Right cardiac atrium (tissue), 5 donors: ENCODE results near the gene CYTH2. TPM values are rescaled to one million over a fixed set of nuclear protein-coding genes. Genes with fewer than 3 reads are reported as not detected.
A peak's percentile ranks its signal among the peaks of the same experiment; 100 is the strongest.

ENCODE experiments used
- ATAC-seq, 2 donors: fragments of 200-7000 bp; cut with Tn5 transposase; one replicate each; pipeline versions ENCODE4 v1.8.0 to v1.9.1; 2020; ENCODE audit warnings: moderate library complexity in 2 of 2, mild to moderate bottlenecking in 1 of 2
- DNase-seq, 3 donors: peaks; one replicate each; pipeline ENCODE4 v3.0.0-alpha.2; 2020
- H3K27ac ChIP-seq: one replicate; pipeline ENCODE4 v1.5.1; 2013; ENCODE audit warnings: mild to moderate bottlenecking, low read length, control low read depth, moderate library complexity
- H3K27me3 ChIP-seq: one replicate; pipeline ENCODE4 v1.6.1; 2013; ENCODE audit not compliant: control insufficient read depth, insufficient read depth
- H3K4me1 ChIP-seq: one replicate; pipeline ENCODE4 v1.6.1; 2013; ENCODE audit warnings: low read length; ENCODE audit not compliant: control insufficient read depth, insufficient read depth
- H3K4me3 ChIP-seq: one replicate; pipeline ENCODE4 v1.5.1; 2013; ENCODE audit warnings: low read length, control low read depth
- H3K9me3 ChIP-seq: one replicate; pipeline ENCODE4 v1.6.1; 2013; ENCODE audit warnings: low read length; ENCODE audit not compliant: control insufficient read depth
- WGBS: extraction: QIAGEN DNeasy Blood & Tissue Kit; methylation state at CpG from one replicate; pipeline ENCODE4 v1.1.7; 2013; 5-methylcytosine and 5-hydroxymethylcytosine counted together
- intact Hi-C, 4 donors: fragments of 100-400 bp; cut with DNase I; formaldehyde crosslinking; loops; one replicate each; pipeline versions ENCODE4 v1.11.0 to v1.14.0; 2022 to 2023
- polyA plus RNA-seq: library from polyadenylated mRNA; stranded (reverse); fragments of 200-250 nt; gene quantifications from one replicate; pipeline ENCODE4 v1.2.3, GENCODE V29; 2013
- total RNA-seq, 4 donors: library from RNA; stranded (reverse); fragmentation: NEBNext Ultra II Directional; extraction: Animal tissue kit (Norgen Biotek cat#: 25700); gene quantifications; one replicate each; pipeline ENCODE4 v1.2.1, GENCODE V29; 2021
- donor health status: healthy with polysubstance abuse.
- donor health status: DM: no; HTN: yes; CAD: no.
- donor health status: DM: no; HTN: no; CAD: no.
- donor health status: DM: no; HTN: yes; CAD: no; lungs with severe emphysema.
- donor health status: DM: yes; HTN: yes; CAD: no.

CYTH2 gene
- total and polyA plus RNA-seq, 5 donors: 26.0 to 35.0 (median 28.5) TPM

DNA sequence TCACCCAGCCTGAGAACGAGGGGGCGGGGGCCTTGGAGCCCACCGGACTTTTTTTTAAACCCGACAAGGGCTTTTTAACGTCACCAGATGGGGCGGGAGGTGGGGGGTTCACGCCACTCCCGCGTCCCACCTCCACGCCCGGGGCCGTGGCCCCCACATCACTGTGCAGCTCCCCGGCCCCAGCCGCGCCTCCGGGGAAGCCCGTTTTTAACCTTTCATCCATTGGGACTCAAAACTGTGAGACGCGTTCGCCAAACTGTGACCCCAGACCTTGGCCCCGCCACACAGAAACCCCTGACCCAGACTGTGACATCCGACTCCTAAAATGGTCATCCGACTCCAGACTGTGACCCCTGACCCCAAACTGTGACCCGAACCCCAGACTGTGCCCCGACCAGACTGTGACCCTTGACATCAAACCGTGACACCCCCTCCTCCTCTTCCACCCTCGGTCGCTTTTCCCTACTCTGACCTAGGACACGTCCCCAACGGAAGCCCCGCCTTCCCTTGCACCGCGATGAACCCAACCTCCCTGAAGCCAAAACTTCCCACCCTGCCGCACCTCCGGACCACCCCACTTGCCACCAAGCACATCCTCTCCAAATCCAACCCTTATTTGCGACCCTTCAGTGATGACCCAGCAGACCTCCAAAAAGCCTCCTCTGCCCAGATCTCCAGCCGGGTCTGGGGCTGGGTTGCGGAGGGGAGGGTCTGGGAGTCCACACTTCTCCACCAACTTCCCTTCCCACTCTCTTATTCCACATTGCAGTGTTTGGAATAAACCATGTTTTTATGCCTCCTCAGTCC is 24.8 kb upstream of the CYTH2 start:
- DNase-seq: peak in 2 of 3 donors; percentile 63 to 70
- intact Hi-C loops: no loop called here
- no peak overlapping the region for H3K27ac ChIP-seq

DNA sequence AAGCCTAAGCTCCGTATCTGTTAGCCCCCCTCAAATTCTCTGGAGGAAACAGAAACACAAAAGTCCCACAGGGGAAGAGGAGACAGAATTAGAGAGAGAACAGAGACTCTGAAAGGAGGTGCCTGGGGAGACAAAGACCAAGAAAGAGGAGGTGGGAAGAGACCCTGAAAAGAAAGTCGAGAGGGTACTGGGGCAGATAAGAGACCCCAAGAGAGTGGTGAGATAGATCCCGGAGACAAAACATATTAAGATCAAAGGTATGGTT is 24.3 kb upstream of the CYTH2 start:
- 20% methylated on average over 3 of the region's 3 CpGs for WGBS
- Histone ChIP-seq H3K9me3 (no peaks in the 10 kb centered on the region), H3K27ac (no peak overlapping the region), H3K4me3 (peak overlapping the region; percentile 91), H3K4me1 (no peaks in the 10 kb centered on the region), H3K27me3 (no peaks in the 10 kb centered on the region)
- intact Hi-C loops: no loop called here
- no peak for DNase-seq
- ATAC-seq: no peak

More for the DNA sequence above, 24.8 kb upstream of the CYTH2 start:
- WGBS: 21% methylated on average over 38 of the region's 38 CpGs
- H3K27me3 ChIP-seq: no peaks in the 10 kb centered on the region
- ATAC-seq: no peak
- no peaks in the 10 kb centered on the region for H3K4me1 ChIP-seq
- peak overlapping the region; percentile 91 for H3K4me3 ChIP-seq
- H3K9me3 ChIP-seq: no peaks in the 10 kb centered on the region

DNA sequence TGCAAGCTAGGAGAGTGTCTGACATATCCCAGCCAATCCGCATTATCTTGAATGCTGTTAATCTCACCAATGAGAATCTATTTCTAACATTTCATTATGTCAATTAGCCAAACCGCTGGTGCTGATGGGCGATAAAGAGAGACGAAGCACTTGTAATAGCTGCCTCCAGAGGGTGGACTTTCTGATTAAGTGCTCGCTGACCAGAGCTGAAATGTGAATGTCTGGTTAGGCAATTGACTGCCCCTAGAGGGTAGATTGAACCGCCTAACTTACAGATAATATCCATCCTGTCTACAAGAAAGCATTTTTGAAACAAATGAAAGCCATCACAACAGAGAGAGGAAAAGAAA is 23.9 kb upstream of the CYTH2 start:
- WGBS: 3% methylated on average over 6 of the region's 6 CpGs
- peak overlapping the region; percentile 91 for H3K4me3 ChIP-seq
- intact Hi-C loops: no loop called here
- no peaks in the 10 kb centered on the region for H3K9me3 ChIP-seq
- no peaks in the 10 kb centered on the region for H3K4me1 ChIP-seq
- H3K27me3 ChIP-seq: no peaks in the 10 kb centered on the region
- DNase-seq (peak in 1 of 3 donors; percentile 62), ATAC-seq (peak; percentile 77 to 80)
- peak overlapping the region; percentile 99 for H3K27ac ChIP-seq

DNA sequence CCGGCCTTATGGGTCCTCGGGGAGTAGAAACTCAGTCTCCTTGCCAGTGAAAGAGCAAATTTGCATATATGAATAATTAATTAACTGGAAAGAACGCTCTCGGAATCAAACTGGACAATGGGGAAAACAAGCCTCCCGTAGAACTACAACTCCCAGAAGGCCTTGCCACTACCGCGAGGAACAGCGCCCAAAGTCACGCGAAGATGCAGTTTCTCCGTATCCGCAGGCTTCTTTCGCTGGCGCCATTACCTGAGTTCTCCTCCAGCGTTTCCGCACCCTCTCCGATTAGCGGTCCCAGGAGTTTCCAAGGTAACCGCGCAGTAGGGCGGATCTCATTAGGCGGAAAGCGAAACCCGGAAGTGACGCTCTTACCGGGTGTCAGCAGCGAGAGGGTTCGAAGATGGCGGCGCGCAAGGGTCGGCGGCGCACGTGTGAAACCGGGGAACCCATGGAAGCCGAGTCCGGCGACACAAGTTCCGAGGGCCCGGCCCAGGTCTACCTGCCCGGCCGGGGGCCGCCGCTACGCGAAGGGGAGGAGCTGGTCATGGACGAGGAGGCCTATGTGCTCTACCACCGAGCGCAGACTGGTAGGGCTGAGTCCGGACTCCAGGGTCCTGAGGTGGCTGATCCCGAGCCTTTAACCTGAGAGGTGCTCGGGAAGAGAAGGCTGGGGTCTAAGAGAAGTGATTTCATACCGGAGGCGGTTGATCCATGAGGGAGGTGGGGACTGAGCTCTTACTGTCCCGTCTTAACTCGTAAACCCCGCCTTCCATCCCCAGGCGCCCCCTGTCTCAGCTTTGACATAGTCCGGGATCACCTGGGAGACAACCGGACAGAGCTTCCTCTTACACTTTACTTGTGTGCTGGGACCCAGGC is 23.3 kb upstream of the CYTH2 start, which contains the start of gene GRWD1:
Gene GRWD1, plus strand, starts transcription at position 378 of the 876 bp plus-strand sequence. Its CDS starts 23 bp downstream, at position 401.
- H3K27ac ChIP-seq: peak within 1 kb of the TSS; percentile 99
- intact Hi-C loops: no loop called here
- H3K27me3 ChIP-seq: no peaks in the 10 kb centered on the region
- no peaks in the 10 kb centered on the region for H3K4me1 ChIP-seq
- peak within 1 kb of the TSS; percentile 91 for H3K4me3 ChIP-seq
- H3K9me3 ChIP-seq: no peaks in the 10 kb centered on the region
- under 1% methylated on average over 61 of the region's 61 CpGs for WGBS
- peak; percentile 93 to 95 (median 93) for DNase-seq
- peak; percentile 91 to 94 for ATAC-seq

GRCh38 chr19:48446579-48446978 is 22.6 kb upstream of the CYTH2 start:
- intact Hi-C loops: no loop called here
- DNase-seq (peak in 1 of 3 donors; percentile 36), ATAC-seq (no peak)
- H3K27me3 ChIP-seq: no peaks in the 10 kb centered on the region
- H3K27ac ChIP-seq: no peak overlapping the region
- no peaks in the 10 kb centered on the region for H3K9me3 ChIP-seq
- peak overlapping the region; percentile 91 for H3K4me3 ChIP-seq
- 85% methylated on average over 7 of the region's 7 CpGs for WGBS
- H3K4me1 ChIP-seq: no peaks in the 10 kb centered on the region

DNA sequence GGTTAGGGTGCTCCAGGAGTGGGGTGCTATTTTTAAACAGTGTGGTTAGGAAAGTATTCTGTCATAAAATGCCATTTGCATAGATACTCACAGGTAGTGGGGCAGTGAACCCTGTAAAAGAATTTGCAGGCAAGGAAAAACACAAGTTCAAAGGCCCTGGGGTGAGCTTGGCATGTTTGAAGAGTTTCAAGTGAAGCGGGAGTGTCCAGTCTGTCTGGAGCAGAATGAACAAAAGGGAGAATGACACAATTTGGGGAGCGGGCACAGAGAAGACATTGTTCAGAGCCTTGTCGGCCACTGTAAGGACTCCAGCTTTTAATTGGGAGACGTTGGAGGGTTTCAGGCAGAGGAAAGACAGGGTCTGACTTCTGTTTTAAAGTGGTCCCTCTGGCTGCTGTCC is 20.6 kb upstream of the CYTH2 start:
- H3K27me3 ChIP-seq: no peaks in the 10 kb centered on the region
- H3K4me3 ChIP-seq: no peak overlapping the region
- no peak overlapping the region for H3K27ac ChIP-seq
- no peaks in the 10 kb centered on the region for H3K4me1 ChIP-seq
- no peak for DNase-seq
- no peaks in the 10 kb centered on the region for H3K9me3 ChIP-seq
- no peak for ATAC-seq
- intact Hi-C loops: no loop called here
- WGBS: 92% methylated on average over 4 of the region's 4 CpGs

DNA sequence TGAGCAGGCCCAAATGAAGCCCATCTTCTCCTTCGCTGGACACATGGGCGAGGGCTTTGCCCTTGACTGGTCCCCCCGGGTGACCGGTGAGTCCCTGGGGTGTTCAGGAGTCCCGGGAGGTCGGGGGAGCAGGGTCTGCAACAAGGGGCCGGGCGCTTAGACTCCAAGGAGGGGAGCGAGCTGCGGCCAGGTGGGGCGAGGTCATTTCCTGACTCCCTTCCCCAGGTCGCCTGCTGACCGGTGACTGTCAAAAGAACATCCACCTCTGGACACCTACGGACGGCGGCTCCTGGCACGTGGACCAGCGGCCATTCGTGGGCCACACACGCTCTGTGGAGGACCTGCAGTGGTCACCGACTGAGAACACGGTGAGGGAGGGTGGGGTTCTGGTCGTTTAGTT is 18.7 kb upstream of the CYTH2 start:
- Histone ChIP-seq H3K4me3 (no peak overlapping the region), H3K27me3 (no peaks in the 10 kb centered on the region), H3K9me3 (no peaks in the 10 kb centered on the region), H3K27ac (no peak overlapping the region), H3K4me1 (no peaks in the 10 kb centered on the region)
- intact Hi-C loops: no loop called here
- ATAC-seq (no peak), DNase-seq (peak in 1 of 3 donors; percentile 38)
- 93% methylated on average over 23 of the region's 23 CpGs for whole genome bisulfite sequencing

DNA sequence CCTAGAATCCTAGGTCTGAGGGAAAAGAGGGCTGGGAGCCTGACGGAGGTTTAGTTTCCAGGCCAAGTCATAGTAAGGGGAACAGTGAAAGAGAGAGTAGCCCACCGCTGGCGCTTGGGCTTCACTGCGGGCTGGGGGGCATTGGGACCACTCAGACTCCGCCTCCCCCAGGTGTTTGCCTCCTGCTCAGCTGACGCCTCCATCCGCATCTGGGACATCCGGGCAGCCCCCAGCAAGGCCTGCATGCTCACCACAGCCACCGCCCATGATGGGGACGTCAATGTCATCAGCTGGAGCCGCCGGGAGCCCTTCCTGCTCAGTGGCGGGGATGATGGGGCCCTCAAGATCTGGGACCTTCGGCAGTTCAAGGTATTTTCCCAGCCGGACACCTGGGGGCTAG is 18.3 kb upstream of the CYTH2 start:
- Histone ChIP-seq H3K4me1 (no peaks in the 10 kb centered on the region), H3K27me3 (no peaks in the 10 kb centered on the region), H3K4me3 (no peak overlapping the region), H3K9me3 (no peaks in the 10 kb centered on the region), H3K27ac (no peak overlapping the region)
- 94% methylated on average over 15 of the region's 15 CpGs for WGBS
- intact Hi-C loops: no loop called here
- ATAC-seq: no peak
- DNase-seq: peak in 1 of 3 donors; percentile 53

DNA sequence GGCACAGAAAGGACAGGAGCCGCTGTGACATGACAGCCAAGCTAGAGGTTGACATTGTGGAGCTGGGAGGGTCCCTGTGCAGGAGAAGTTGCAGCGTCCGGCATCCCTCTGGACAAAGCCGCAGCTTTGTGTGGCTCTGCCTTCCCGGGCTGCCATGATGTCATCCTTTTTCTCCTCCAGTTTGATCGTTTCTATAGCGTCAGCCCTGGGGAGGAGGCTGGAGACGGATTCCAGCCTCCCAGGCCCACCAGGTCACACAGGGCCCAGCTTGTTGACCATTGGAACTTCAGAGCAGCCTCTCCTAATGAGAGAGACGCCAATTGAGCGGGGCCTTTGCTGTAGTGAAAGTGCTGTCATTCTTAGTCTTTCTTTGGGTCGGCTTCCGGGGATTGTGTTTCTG is 17.5 kb upstream of the CYTH2 start:
- Histone ChIP-seq H3K4me1 (no peaks in the 10 kb centered on the region), H3K27me3 (no peaks in the 10 kb centered on the region), H3K9me3 (no peaks in the 10 kb centered on the region), H3K4me3 (no peak overlapping the region), H3K27ac (no peak overlapping the region)
- 84% methylated on average over 12 of the region's 12 CpGs for WGBS
- ATAC-seq (no peak), DNase-seq (peak in 1 of 3 donors; percentile 27)
- intact Hi-C loops: no loop called here

GRCh38 chr19:48452289-48453190 is 16.6 kb upstream of the CYTH2 start:
- H3K27ac ChIP-seq: no peak overlapping the region
- WGBS: 90% methylated on average over 33 of the region's 33 CpGs
- H3K4me1 ChIP-seq: no peaks in the 10 kb centered on the region
- H3K9me3 ChIP-seq: no peaks in the 10 kb centered on the region
- intact Hi-C loops: no loop called here
- no peaks in the 10 kb centered on the region for H3K27me3 ChIP-seq
- ATAC-seq: no peak
- DNase-seq: peak in 1 of 3 donors; percentile 37
- no peak overlapping the region for H3K4me3 ChIP-seq
